ENCODE results near the gene NKAIN2.

Gene NKAIN2

GRCh38 chr6:124854338-124854922, 1050.8 kb downstream of the NKAIN2 start:
- Histone ChIP-seq H3K9me3 (replicated peaks in 1 of 2; ENCODE audit: control insufficient read depth in 2 of 2, insufficient read depth in 1 of 2, low read depth in 1 of 2, low read length in 2 of 2) (no peaks in the 10 kb centered on the region), H4K91ac (ENCODE audit: low read depth, low read length, poor library complexity) (no peak overlapping the region), H2BK12ac (ENCODE audit: low read length) (no peak overlapping the region), H3K14ac (ENCODE audit: low read length) (no peak overlapping the region), H3K27me3 (ENCODE audit: control insufficient read depth in 3 of 3, insufficient read depth in 3 of 3, low read depth in 1 of 3, low read length in 3 of 3) (no peaks in the 10 kb centered on the region), H2BK15ac (ENCODE audit: low read length) (no peak overlapping the region), H2BK120ac (ENCODE audit: low read depth, low read length) (no peak overlapping the region), H3K23ac (ENCODE audit: low read depth, low read length, poor library complexity) (no peak overlapping the region), H3K4me1 (ENCODE audit: control insufficient read depth in 2 of 2, insufficient read depth in 1 of 2, low read depth in 1 of 2, low read length in 2 of 2) (no peaks in the 10 kb centered on the region), H2AK5ac (ENCODE audit: low read depth, low read length) (no peak overlapping the region), H3K18ac (ENCODE audit: low read length) (no peak overlapping the region), H3K79me1 (ENCODE audit: low read depth, low read length) (no peaks in the 10 kb centered on the region), H3K4me2 (ENCODE audit: insufficient read depth, low read length, poor library complexity, severe bottlenecking) (no peak overlapping the region), H3K27ac (replicated peaks; ENCODE audit: low read length) (no peak overlapping the region), H3K9ac (ENCODE audit: low read depth, low read length, poor library complexity) (no peak overlapping the region), H2AFZ (ENCODE audit: low read length) (no peak overlapping the region), H3K4ac (ENCODE audit: low read length) (no peak overlapping the region), H4K8ac (ENCODE audit: low read depth, low read length) (no peak overlapping the region), H2BK5ac (ENCODE audit: low read length) (no peak overlapping the region), H3K36me3 (replicated peaks in 1 of 2; ENCODE audit: control insufficient read depth in 2 of 2, insufficient read depth in 2 of 2, low read length in 2 of 2) (no peaks in the 10 kb centered on the region), H3K4me3 (ENCODE audit: low read length in 2 of 2) (no peak overlapping the region)
- DNase-seq (ENCODE audit: low spot score) = no peak
- no CpG with 5 or more reads among the region's 1 CpG for WGBS, 2 donors (ENCODE audit: extremely low coverage in 2 of 2, insufficient read length in 2 of 2, insufficient replicate concordance in 1 of 2)

- H4K8ac ChIP-seq (ENCODE audit: low read depth, low read length) = no peak overlapping the region
- H2AFZ ChIP-seq (ENCODE audit: low read length) = no peak overlapping the region
- H3K4ac ChIP-seq (ENCODE audit: low read length) = no peak overlapping the region
- H2BK12ac ChIP-seq (ENCODE audit: low read length) = no peak overlapping the region
- no peak overlapping the region for H3K9ac ChIP-seq (ENCODE audit: low read depth, low read length, poor library complexity)
- no peak overlapping the region for H3K4me2 ChIP-seq (ENCODE audit: insufficient read depth, low read length, poor library complexity, severe bottlenecking)
- no peak overlapping the region for H3K14ac ChIP-seq (ENCODE audit: low read length)
- H3K4me3 ChIP-seq (ENCODE audit: low read length in 2 of 2) = no peak overlapping the region
- no peaks in the 10 kb centered on the region for H3K9me3 ChIP-seq (replicated peaks in 1 of 2; ENCODE audit: control insufficient read depth in 2 of 2, insufficient read depth in 1 of 2, low read depth in 1 of 2, low read length in 2 of 2)
- H3K23ac ChIP-seq (ENCODE audit: low read depth, low read length, poor library complexity) = no peak overlapping the region
- no peaks in the 10 kb centered on the region for H3K27me3 ChIP-seq (ENCODE audit: control insufficient read depth in 3 of 3, insufficient read depth in 3 of 3, low read depth in 1 of 3, low read length in 3 of 3)
- H3K4me1 ChIP-seq (ENCODE audit: control insufficient read depth in 2 of 2, insufficient read depth in 1 of 2, low read depth in 1 of 2, low read length in 2 of 2) = no peaks in the 10 kb centered on the region
- no peak overlapping the region for H2BK120ac ChIP-seq (ENCODE audit: low read depth, low read length)
- H3K27ac ChIP-seq (replicated peaks; ENCODE audit: low read length) = no peak overlapping the region
- no peak overlapping the region for H3K18ac ChIP-seq (ENCODE audit: low read length)
- H2BK5ac ChIP-seq (ENCODE audit: low read length) = no peak overlapping the region
- no peak for DNase-seq (ENCODE audit: low spot score)
- no peak overlapping the region for H2AK5ac ChIP-seq (ENCODE audit: low read depth, low read length)
- no peak overlapping the region for H4K91ac ChIP-seq (ENCODE audit: low read depth, low read length, poor library complexity)
- H3K36me3 ChIP-seq (replicated peaks in 1 of 2; ENCODE audit: control insufficient read depth in 2 of 2, insufficient read depth in 2 of 2, low read length in 2 of 2) = no peaks in the 10 kb centered on the region
- H2BK15ac ChIP-seq (ENCODE audit: low read length) = no peak overlapping the region
- H3K79me1 ChIP-seq (ENCODE audit: low read depth, low read length) = no peaks in the 10 kb centered on the region
- WGBS, 2 donors (ENCODE audit: extremely low coverage in 2 of 2, insufficient read length in 2 of 2, insufficient replicate concordance in 1 of 2) = no CpG with 5 or more reads among the region's 3 CpGs
Measured at GRCh38 chr6:124857746-124858145, 1054.1 kb downstream of the NKAIN2 start.

- DNase-seq (ENCODE audit: low spot score) = no peak
- WGBS, 2 donors (ENCODE audit: extremely low coverage in 2 of 2, insufficient read length in 2 of 2, insufficient replicate concordance in 1 of 2) = no CpG with 5 or more reads among the region's 3 CpGs
Measured at GRCh38 chr6:124858564-124858963, 1054.9 kb downstream of the NKAIN2 start.

GRCh38 chr6:124859366-124859765, 1055.7 kb downstream of the NKAIN2 start:
- Histone ChIP-seq H2BK12ac (ENCODE audit: low read length) (no peak overlapping the region), H3K27ac (replicated peaks; ENCODE audit: low read length) (no peak overlapping the region), H3K79me1 (ENCODE audit: low read depth, low read length) (no peaks in the 10 kb centered on the region), H4K8ac (ENCODE audit: low read depth, low read length) (no peak overlapping the region), H4K91ac (ENCODE audit: low read depth, low read length, poor library complexity) (no peak overlapping the region), H2BK15ac (ENCODE audit: low read length) (no peak overlapping the region), H3K4me2 (ENCODE audit: insufficient read depth, low read length, poor library complexity, severe bottlenecking) (no peak overlapping the region), H3K9ac (ENCODE audit: low read depth, low read length, poor library complexity) (no peak overlapping the region), H3K4ac (ENCODE audit: low read length) (no peak overlapping the region), H3K23ac (ENCODE audit: low read depth, low read length, poor library complexity) (no peak overlapping the region), H3K4me3 (ENCODE audit: low read length in 2 of 2) (no peak overlapping the region), H3K18ac (ENCODE audit: low read length) (no peak overlapping the region), H2BK120ac (ENCODE audit: low read depth, low read length) (no peak overlapping the region), H2BK5ac (ENCODE audit: low read length) (no peak overlapping the region), H2AK5ac (ENCODE audit: low read depth, low read length) (no peak overlapping the region), H3K4me1 (ENCODE audit: control insufficient read depth in 2 of 2, insufficient read depth in 1 of 2, low read depth in 1 of 2, low read length in 2 of 2) (no peaks in the 10 kb centered on the region), H3K14ac (ENCODE audit: low read length) (no peak overlapping the region), H3K36me3 (replicated peaks in 1 of 2; ENCODE audit: control insufficient read depth in 2 of 2, insufficient read depth in 2 of 2, low read length in 2 of 2) (no peaks in the 10 kb centered on the region), H2AFZ (ENCODE audit: low read length) (no peak overlapping the region), H3K9me3 (replicated peaks in 1 of 2; ENCODE audit: control insufficient read depth in 2 of 2, insufficient read depth in 1 of 2, low read depth in 1 of 2, low read length in 2 of 2) (no peaks in the 10 kb centered on the region), H3K27me3 (ENCODE audit: control insufficient read depth in 3 of 3, insufficient read depth in 3 of 3, low read depth in 1 of 3, low read length in 3 of 3) (no peaks in the 10 kb centered on the region)
- no peak for DNase-seq (ENCODE audit: low spot score)
- WGBS, 2 donors (ENCODE audit: extremely low coverage in 2 of 2, insufficient read length in 2 of 2, insufficient replicate concordance in 1 of 2) = no CpG with 5 or more reads among the region's 1 CpG

More at GRCh38 chr6:124858564-124858963, 1054.9 kb downstream of the NKAIN2 start:
- Histone ChIP-seq H2BK120ac (ENCODE audit: low read depth, low read length) (no peak overlapping the region), H3K23ac (ENCODE audit: low read depth, low read length, poor library complexity) (no peak overlapping the region), H2AFZ (ENCODE audit: low read length) (no peak overlapping the region), H3K4me3 (ENCODE audit: low read length in 2 of 2) (peak overlapping the region in 1 of 2 donors; percentile 40), H3K27ac (replicated peaks; ENCODE audit: low read length) (no peak overlapping the region), H3K79me1 (ENCODE audit: low read depth, low read length) (no peaks in the 10 kb centered on the region), H3K27me3 (ENCODE audit: control insufficient read depth in 3 of 3, insufficient read depth in 3 of 3, low read depth in 1 of 3, low read length in 3 of 3) (no peaks in the 10 kb centered on the region), H3K14ac (ENCODE audit: low read length) (no peak overlapping the region), H2AK5ac (ENCODE audit: low read depth, low read length) (no peak overlapping the region), H2BK5ac (ENCODE audit: low read length) (no peak overlapping the region), H3K4me1 (ENCODE audit: control insufficient read depth in 2 of 2, insufficient read depth in 1 of 2, low read depth in 1 of 2, low read length in 2 of 2) (no peaks in the 10 kb centered on the region), H3K4ac (ENCODE audit: low read length) (no peak overlapping the region), H3K18ac (ENCODE audit: low read length) (no peak overlapping the region), H3K9ac (ENCODE audit: low read depth, low read length, poor library complexity) (no peak overlapping the region), H3K36me3 (replicated peaks in 1 of 2; ENCODE audit: control insufficient read depth in 2 of 2, insufficient read depth in 2 of 2, low read length in 2 of 2) (no peaks in the 10 kb centered on the region), H2BK15ac (ENCODE audit: low read length) (no peak overlapping the region), H4K8ac (ENCODE audit: low read depth, low read length) (no peak overlapping the region), H3K9me3 (replicated peaks in 1 of 2; ENCODE audit: control insufficient read depth in 2 of 2, insufficient read depth in 1 of 2, low read depth in 1 of 2, low read length in 2 of 2) (no peaks in the 10 kb centered on the region), H3K4me2 (ENCODE audit: insufficient read depth, low read length, poor library complexity, severe bottlenecking) (no peak overlapping the region), H2BK12ac (ENCODE audit: low read length) (no peak overlapping the region), H4K91ac (ENCODE audit: low read depth, low read length, poor library complexity) (no peak overlapping the region)
